GM08714 (cell line): ENCODE results near the gene HSPB7.

Source experiments
- H3K4me3 ChIP-seq: fragments of 200-500 bp; sonication (Bioruptor generic); 2 replicates; pipeline ENCODE4 v1.5.1; 2014; ENCODE audit warnings: mild to moderate bottlenecking, low read length, inconsistent platforms
- ZNF274 ChIP-seq: IDR thresholded peaks from 2 replicates; pipeline ENCODE4 v1.6.1; 2012; ENCODE audit warnings: mild to moderate bottlenecking, low read depth, low read length

The HSPB7 gene

DNA sequence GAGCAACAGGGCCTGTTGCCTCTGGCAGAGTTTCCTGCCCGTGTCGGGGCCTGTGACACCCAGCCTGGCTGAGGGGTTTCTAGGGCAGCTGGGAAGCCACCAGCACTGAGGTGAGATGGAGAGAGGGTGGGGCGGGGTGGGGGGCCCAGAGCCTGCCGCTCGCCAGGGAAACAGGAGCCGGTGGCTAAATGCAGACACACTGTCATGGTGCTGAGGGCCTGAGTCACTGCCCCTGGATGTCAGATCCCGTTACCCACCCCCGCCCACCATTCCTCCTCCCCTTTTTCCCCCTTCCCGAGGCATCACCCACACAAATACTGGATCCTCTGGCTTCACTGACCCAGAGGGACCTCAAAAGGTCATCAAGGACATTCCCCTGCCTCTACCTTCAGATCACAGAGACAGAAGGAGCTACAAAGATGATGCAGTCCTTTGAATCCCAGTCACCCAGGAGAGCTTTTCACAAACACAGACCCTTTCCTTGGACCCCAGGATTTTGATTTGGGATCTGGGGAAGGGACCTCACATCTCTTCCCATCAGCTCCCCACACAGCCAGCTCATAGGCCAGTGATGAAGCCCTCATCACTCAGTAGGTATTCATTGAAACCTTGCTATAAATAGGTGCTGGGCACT, 1.9 kb upstream of the HSPB7 start:
- no peak overlapping the region for H3K4me3 ChIP-seq
- no peak for TF ChIP-seq ZNF274

GRCh38 chr1:16018749-16019643, 1.2 kb upstream of the HSPB7 start:
- TF ChIP-seq ZNF274, result no peak
- H3K4me3 ChIP-seq, result no peak overlapping the region

DNA sequence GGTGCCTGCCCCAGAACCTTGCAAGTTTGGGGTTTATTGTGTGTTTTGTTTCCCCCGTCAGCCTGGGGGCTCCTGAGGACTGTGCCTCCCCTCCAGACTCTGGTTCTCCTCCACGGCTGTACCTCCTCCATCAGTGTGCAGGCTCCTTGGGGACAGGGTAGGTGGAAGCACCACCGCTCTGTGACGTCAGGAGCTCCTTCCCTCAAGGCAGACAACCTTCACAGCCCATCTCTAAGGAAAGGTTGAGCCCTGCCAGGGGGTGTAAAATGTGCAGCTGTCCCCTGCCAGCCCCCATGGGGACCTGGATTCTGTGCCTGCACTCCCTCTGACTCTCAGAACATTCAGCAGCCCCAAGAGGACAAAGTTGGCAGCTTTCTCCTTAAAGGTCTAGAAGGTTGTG, 465 bp upstream of the HSPB7 start:
- no peak overlapping the region for H3K4me3 ChIP-seq
- no peak for TF ChIP-seq ZNF274

- no peak overlapping the region for H3K4me3 ChIP-seq
- no peak for TF ChIP-seq ZNF274
Observed at GRCh38 chr1:16017076-16017460, 775 bp downstream of the HSPB7 start.

DNA sequence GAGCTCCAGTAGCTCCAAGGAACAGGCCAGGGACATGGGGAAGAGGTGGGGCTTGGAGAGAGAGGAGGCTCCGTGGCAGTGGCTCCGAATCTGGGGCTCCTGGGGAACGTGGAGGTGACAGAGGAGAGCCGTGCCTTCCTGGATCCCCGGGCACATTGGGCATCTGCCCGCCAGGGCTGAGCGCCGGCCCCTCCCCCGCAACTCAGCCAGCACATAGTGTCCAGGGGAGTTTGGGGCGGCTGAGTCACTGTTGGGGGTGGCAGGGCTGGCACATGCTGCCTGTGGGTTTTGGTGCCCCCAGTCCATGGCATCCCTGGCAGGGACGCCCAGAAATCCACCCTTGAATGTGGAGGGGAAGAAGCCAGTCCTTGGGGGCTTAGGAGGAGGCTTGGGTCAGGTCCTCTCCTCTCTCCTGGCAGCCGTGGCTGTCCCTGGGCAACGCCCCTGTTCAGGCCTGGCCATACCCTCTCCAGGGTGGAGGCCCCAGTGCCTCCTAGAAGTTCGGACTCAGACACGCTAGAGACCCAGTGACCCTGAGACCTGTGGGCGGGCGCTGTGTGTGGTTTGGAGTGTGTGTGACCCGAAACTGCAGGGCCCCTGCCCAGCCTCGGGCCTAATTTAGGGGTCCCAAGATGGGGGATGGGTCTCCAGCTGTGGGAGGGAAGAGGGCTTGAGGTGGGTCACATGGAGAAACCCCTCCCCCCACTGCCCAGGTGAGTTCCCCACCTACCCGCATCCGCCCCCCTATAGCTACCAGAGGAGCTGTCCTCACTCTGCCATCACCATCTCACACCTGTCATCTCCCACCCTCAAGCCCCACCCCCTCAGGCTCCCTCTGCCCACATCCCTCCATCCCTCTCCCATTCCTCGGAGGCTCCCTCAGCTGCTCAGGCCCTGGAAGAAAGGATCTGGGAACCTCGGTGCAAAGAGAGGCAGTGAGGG, 1.6 kb downstream of the HSPB7 start:
- no peak overlapping the region for H3K4me3 ChIP-seq
- no peak for TF ChIP-seq ZNF274

DNA sequence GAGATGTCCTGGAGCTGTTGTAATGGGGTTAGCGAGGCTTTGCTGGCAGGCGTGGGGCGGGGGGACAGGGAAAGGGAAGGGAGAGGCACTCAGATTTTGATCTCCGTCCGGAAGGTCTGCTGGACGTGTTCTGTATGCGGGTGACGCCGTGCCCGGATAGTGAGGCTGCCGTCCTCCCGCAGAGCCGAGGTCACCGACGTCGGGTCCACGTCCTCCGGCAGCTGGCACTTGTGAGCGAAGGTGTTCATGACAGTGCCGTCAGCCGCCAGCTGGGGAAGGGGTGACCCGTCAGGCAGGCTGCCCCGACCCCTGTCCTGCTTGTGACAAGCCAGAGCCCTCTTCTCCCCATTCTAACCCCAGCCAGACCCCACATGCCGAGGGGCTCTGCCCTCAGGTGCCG, 2.4 kb downstream of the HSPB7 start:
- H3K4me3 ChIP-seq, result no peak overlapping the region
- TF ChIP-seq ZNF274, result no peak

DNA sequence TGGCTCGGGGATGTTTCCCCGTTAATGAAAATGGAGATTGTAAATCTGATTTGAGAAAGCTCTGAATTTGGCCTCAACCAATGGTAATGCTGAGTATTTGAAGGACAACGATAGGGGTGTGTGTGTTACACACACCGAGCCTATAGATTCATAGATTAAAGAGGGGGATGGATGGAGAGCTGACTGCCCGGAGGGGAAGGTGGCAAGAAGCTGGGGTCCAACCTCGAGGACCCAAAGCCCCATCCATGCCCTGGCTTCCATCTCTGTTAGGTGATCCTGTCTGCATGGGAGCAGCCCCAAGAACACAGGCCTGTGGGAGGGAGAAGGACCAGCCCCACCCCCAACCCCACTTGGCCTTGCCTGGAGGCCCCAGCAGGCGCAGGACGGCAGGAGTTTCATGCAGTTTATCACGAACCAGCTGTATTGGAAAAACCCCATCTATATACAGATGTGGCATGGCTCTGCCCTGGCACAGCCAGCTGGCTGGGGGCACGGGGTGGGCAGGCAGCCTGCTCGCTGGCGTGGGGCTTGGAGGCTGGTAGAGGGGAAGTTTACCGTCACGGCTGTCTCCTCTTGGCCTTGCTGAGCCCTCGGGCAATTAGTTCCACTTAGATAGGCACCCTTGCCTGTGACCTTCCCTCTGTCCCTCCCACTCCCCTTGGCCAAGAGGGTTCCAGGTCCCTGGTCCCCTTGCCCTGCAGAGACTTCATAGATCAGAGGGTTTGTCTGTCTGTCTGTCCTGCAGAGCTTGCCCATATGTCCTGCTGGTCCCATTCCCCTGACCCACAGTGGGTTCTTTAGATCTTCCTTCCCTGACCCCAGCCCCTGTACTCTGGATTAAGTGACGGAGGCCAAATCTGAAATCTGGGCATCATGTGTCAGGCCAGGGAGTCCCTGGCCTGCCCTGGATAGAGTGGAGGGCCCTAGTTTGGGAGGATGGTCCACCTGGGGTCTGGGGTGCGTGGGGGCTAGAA, 3.0 kb downstream of the HSPB7 start:
- TF ChIP-seq ZNF274, result no peak
- H3K4me3 ChIP-seq, result no peak overlapping the region

- TF ChIP-seq ZNF274, result no peak
- H3K4me3 ChIP-seq, result no peak overlapping the region
Observed at GRCh38 chr1:16013908-16014258, 4.0 kb downstream of the HSPB7 start.

DNA sequence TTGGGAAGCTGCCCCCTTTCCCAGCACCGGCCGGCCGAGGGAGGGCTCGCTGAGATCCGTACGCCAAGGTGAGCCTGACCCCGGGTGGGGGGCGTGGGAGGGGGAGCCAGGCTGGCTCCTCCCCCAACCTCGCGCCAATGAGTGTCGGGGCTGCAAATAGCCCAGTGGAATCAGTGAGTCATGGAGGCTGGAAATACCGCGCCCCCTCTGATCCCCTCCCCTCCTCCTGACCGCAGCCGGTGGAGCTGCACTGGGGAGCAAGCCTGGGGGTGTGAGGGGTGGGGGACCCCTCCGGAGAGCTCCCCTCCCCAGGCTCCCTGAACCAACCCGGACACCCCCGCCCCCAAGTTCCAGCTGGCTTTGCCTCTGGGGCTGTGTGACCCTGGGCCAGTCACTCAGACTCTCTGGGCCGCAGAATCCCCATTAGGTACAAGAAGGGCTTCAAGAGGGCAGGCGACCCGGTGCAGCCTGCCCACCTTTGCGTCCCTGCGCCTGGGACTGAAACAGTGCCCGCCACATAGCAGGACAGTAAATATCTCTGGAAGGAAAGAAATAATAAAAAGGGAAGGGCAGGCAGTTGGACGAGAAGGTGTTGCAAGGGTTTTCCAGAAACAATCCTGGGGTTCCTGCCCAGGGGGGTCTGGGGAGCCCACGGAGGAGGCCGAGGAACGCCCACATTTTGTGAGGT, 4.5 kb downstream of the HSPB7 start:
- H3K4me3 ChIP-seq, result peak overlapping the region; percentile 0; the same call in 1 of the 2 replicates
- no peak for TF ChIP-seq ZNF274

- H3K4me3 ChIP-seq, result peak overlapping the region; percentile 0; the same call in 1 of the 2 replicates
Observed at GRCh38 chr1:16012590-16013219, 5.1 kb downstream of the HSPB7 start.

GRCh38 chr1:16011936-16012589, 5.8 kb downstream of the HSPB7 start:
- H3K4me3 ChIP-seq, result no peak overlapping the region; the same call in 1 of the 2 replicates
- no peak for TF ChIP-seq ZNF274

More at GRCh38 chr1:16012590-16013219, 5.1 kb downstream of the HSPB7 start:
- TF ChIP-seq ZNF274, result no peak

DNA sequence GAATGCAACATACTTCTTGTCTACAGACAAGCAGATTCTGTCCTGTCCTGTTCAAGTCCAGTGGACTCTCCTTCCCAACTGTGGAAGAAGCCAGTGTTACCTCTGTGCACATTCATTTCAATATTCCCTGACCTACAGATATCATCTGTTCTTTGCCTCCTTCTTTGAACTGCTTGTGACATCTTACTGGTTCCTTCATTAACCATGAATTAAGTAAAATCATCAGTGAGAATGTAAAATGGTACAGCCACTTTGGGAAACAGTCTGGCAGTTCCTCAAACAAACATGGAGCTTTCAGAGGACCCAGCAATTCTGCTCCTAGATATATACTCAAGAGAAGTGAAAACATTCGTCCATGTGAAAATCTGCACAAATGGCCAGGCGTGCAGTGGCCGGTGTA, 7.0 kb downstream of the HSPB7 start:
- TF ChIP-seq ZNF274, result no peak

More for the DNA sequence above, 7.0 kb downstream of the HSPB7 start:
- no peak overlapping the region for H3K4me3 ChIP-seq
